NOMO-1 treated with dmso at 0.1 percent for 144 hours (cell line): ENCODE data around the gene TBCCD1.

Source experiments
- DNase-seq: peaks from one replicate; lab custom pipeline; 2025; ENCODE audit not compliant: unreplicated experiment; lab: John Stamatoyannopoulos, UW

Gene TBCCD1

DNA sequence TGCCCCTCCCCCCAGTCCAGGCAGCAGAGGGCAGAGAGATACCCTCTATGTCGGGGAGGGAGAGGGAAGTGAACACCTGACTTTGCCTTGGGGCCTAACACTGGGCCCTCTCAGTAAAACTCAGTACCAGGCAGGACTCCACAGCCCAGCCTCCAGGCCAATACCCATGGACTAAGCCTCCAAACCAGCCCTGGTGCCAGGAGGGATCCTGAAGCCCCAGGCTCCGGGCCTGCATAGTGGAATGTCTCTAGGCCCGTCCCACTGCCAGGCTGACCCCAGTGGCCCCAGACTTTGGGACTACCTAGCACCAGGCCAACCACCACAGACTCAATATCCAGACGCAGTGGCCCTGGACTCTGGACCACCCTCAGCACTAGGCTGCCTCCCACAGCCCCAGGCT is 69.5 kb downstream of the TBCCD1 start:
- DNase-seq: no peak

DNA sequence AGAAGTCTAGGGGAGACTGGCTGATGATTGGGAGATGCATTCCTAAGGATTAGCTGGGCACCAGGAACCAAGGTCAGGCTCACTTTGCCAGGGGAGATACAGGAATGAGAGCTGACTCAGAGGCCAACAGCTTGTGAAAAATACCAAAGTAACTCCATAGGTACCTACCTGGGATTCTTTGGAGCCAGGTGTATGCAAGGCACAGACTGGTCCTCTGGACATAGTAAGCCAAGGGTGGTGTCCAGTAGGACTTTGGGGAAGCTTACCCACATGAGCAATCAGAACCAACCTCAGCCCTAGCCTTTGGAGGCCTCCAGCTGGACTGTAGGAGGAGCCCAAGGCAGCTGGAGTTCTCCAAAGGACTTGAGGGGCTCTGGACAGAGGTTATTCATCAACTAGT is 70.5 kb downstream of the TBCCD1 start:
- DNase-seq: no peak
